ENCODE data around the gene SLC2A1.

DNA sequence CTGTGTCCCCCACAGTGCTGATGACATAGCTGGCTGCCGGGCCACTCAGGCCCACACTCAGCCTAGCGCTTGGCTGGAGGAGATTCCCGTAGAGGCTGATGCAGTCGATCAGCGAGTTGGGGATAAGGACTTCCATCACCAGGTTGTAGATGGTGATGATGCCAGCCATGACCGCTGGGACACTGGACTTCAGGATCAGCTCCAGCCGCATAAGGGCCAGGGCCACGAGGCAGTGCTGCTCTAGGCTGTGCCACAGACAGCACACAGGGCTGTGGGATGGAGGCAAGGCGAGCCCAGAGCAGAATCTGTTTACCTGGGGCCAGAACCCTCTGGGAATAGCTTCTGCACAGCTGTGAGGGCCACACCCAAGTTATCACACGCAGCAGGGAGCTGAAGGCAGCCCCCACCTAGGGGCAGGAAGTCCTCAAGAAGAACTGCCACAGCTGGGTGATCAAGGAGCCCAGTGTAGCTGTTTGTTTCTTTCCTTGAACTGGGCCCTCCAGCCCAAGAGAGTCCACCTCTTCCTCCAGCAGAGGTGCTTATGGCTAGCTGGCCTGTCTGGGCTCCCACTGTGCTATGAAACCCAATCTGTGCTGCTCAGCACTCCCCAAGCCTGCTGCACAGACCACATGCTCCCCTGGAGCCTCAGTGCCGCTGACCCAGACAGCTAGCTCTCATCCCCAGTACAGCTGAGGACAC, 6.2 kb downstream of the SLC2A1 start:
- TF ChIP-seq, protein P1, sequence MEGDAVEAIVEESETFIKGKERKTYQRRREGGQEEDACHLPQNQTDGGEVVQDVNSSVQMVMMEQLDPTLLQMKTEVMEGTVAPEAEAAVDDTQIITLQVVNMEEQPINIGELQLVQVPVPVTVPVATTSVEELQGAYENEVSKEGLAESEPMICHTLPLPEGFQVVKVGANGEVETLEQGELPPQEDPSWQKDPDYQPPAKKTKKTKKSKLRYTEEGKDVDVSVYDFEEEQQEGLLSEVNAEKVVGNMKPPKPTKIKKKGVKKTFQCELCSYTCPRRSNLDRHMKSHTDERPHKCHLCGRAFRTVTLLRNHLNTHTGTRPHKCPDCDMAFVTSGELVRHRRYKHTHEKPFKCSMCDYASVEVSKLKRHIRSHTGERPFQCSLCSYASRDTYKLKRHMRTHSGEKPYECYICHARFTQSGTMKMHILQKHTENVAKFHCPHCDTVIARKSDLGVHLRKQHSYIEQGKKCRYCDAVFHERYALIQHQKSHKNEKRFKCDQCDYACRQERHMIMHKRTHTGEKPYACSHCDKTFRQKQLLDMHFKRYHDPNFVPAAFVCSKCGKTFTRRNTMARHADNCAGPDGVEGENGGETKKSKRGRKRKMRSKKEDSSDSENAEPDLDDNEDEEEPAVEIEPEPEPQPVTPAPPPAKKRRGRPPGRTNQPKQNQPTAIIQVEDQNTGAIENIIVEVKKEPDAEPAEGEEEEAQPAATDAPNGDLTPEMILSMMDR (IDR thresholded peaks at IDR 0.05; ENCODE audit: insufficient read depth, low read length), result no peak
- TF ChIP-seq, protein P2, sequence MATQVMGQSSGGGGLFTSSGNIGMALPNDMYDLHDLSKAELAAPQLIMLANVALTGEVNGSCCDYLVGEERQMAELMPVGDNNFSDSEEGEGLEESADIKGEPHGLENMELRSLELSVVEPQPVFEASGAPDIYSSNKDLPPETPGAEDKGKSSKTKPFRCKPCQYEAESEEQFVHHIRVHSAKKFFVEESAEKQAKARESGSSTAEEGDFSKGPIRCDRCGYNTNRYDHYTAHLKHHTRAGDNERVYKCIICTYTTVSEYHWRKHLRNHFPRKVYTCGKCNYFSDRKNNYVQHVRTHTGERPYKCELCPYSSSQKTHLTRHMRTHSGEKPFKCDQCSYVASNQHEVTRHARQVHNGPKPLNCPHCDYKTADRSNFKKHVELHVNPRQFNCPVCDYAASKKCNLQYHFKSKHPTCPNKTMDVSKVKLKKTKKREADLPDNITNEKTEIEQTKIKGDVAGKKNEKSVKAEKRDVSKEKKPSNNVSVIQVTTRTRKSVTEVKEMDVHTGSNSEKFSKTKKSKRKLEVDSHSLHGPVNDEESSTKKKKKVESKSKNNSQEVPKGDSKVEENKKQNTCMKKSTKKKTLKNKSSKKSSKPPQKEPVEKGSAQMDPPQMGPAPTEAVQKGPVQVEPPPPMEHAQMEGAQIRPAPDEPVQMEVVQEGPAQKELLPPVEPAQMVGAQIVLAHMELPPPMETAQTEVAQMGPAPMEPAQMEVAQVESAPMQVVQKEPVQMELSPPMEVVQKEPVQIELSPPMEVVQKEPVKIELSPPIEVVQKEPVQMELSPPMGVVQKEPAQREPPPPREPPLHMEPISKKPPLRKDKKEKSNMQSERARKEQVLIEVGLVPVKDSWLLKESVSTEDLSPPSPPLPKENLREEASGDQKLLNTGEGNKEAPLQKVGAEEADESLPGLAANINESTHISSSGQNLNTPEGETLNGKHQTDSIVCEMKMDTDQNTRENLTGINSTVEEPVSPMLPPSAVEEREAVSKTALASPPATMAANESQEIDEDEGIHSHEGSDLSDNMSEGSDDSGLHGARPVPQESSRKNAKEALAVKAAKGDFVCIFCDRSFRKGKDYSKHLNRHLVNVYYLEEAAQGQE (IDR thresholded peaks at IDR 0.05; ENCODE audit: insufficient replicate concordance, low read depth), result no peak
- TF ChIP-seq POLR2AphosphoS5 (IDR thresholded peaks at IDR 0.05; ENCODE audit: low read depth) (no peak), SPI1 (IDR thresholded peaks at IDR 0.05; ENCODE audit: borderline replicate concordance, low read depth) (no peak), GABPA (IDR thresholded peaks at IDR 0.05; ENCODE audit: low read depth) (no peak)

All from HL-60 (cell line).